AG04450 (cell line): ENCODE results near the gene ACOT2. TPM values are rescaled to one million over a fixed set of nuclear protein-coding genes. Genes with fewer than 3 reads are reported as not detected.
"Not testable (repeated sequence)": the region's sequence is repeated elsewhere in the genome, so short reads cannot be mapped to it uniquely, and the experiment has no call there.

Experiments
- CTCF ChIA-PET: fragments of 300-600, 350-600 bp; formaldehyde crosslinking; extraction: SDS; loops from one replicate; lab custom pipeline; 2022; ENCODE audit warnings: antibody characterized with exemption, inconsistent platforms; lab: Charles Lee
- POLR2A ChIA-PET: fragments of 350-600 bp; formaldehyde crosslinking; extraction: SDS; loops from one replicate; lab custom pipeline; 2021; ENCODE audit warnings: antibody characterized with exemption, inconsistent platforms; lab: Yijun Ruan, JAX
- DNase-seq: peaks from one replicate; pipeline ENCODE4 v3.0.0-alpha.2; 2011; ENCODE audit warnings: low read depth, low spot score
- H3K27ac ChIP-seq: one replicate; pipeline ENCODE4 v1.5.1; 2012; ENCODE audit warnings: low read depth, low read length, control low read depth
- H3K27me3 ChIP-seq: one replicate; pipeline ENCODE4 v1.6.0; 2012; ENCODE audit warnings: low read length; ENCODE audit not compliant: control insufficient read depth, insufficient read depth
- H3K4me3 ChIP-seq: 2 replicates; pipeline ENCODE4 v1.5.1; 2011; ENCODE audit warnings: mild to moderate bottlenecking, low read depth, low read length, control low read depth
- H3K9me3 ChIP-seq: 2 replicates; pipeline ENCODE4 v1.5.1; 2012; ENCODE audit warnings: low read length; ENCODE audit not compliant: control insufficient read depth, insufficient read depth
- polyA plus RNA-seq: library from polyadenylated mRNA; depleted of rRNA; stranded (reverse); fragments of >200 nt; gene quantifications from 2 replicates; pipeline ENCODE4 v1.2.3, GENCODE V29; 2011
- TF ChIP-seq, protein P1 (sequence below): IDR thresholded peaks from 2 replicates; pipeline ENCODE4 v1.5.1; 2011; ENCODE audit warnings: low read depth, low read length, control low read depth, inconsistent platforms

Gene ACOT2
- polyA plus RNA-seq, 1 experiment, result 30.5 TPM

- TF ChIP-seq, protein P1, sequence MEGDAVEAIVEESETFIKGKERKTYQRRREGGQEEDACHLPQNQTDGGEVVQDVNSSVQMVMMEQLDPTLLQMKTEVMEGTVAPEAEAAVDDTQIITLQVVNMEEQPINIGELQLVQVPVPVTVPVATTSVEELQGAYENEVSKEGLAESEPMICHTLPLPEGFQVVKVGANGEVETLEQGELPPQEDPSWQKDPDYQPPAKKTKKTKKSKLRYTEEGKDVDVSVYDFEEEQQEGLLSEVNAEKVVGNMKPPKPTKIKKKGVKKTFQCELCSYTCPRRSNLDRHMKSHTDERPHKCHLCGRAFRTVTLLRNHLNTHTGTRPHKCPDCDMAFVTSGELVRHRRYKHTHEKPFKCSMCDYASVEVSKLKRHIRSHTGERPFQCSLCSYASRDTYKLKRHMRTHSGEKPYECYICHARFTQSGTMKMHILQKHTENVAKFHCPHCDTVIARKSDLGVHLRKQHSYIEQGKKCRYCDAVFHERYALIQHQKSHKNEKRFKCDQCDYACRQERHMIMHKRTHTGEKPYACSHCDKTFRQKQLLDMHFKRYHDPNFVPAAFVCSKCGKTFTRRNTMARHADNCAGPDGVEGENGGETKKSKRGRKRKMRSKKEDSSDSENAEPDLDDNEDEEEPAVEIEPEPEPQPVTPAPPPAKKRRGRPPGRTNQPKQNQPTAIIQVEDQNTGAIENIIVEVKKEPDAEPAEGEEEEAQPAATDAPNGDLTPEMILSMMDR, result no peak
- POLR2A ChIA-PET, result no interaction called here
- Histone ChIP-seq H3K9me3 (peaks cover 6% of the 10 kb centered on the region; the same call in 1 of the 2 replicates), H3K27me3 (no peaks in the 10 kb centered on the region), H3K27ac (no peak overlapping the region), H3K4me3 (no peak overlapping the region)
- no peak for DNase-seq
- CTCF ChIA-PET, result no interaction called here
Measured at GRCh38 chr14:73588695-73589094, 19.7 kb downstream of the ACOT2 start.

DNA sequence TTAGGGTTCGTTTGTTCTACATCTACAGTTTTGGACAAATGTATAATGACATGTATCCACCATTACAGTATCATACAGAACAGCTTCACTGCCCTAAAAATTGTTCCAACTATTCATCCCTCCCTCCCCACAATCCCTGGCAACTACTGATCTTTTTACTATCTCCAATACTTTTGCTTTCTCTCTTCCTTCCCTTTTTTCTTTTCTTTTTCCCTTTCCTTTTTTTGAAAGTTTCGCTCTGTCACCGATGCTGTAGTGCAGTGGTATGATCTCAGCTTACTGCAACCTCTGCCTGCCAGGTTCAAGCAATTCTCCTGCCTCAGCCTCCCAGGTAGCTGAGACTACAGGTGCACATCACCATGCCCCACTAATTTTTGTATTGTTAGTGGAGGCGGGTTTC, 20.1 kb downstream of the ACOT2 start:
- POLR2A ChIA-PET, result no interaction called here

GRCh38 chr14:73590673-73591004, 21.6 kb downstream of the ACOT2 start:
- not testable (repeated sequence) for H3K9me3 ChIP-seq, H3K27ac ChIP-seq, H3K27me3 ChIP-seq, DNase-seq, H3K4me3 ChIP-seq
- CTCF ChIA-PET, result interaction anchor here (1.0 kb wide), 1 partner anchor 43 kb away, joined by 3 read pairs; no protein-coding TSS in a partner anchor
- POLR2A ChIA-PET, result interaction anchor here (0.6 to 1.2 kb wide), 2 partner anchors 10 to 22 kb away, joined by 3 to 4 read pairs; partner anchors contain the start of gene ACOT2

More for the DNA sequence above, 20.1 kb downstream of the ACOT2 start:
- no peak for DNase-seq
- Histone ChIP-seq H3K27ac (no peak overlapping the region), H3K9me3 (peaks cover 6% of the 10 kb centered on the region; the same call in 1 of the 2 replicates), H3K27me3 (no peaks in the 10 kb centered on the region), H3K4me3 (no peak overlapping the region)
- TF ChIP-seq, protein P1, result no peak
- CTCF ChIA-PET, result no interaction called here

GRCh38 chr14:73591690-73592449, 22.9 kb downstream of the ACOT2 start, which contains the start of gene ACOT4:
TSS of gene ACOT4 (plus strand) at chr14:73591873. CDS start at chr14:73591960, 87 bp downstream.
- CTCF ChIA-PET, result interaction anchor here (0.5 to 1.7 kb wide), 2 partner anchors 22 to 41 kb away, joined by 3 read pairs; no protein-coding TSS in a partner anchor
- H3K9me3 ChIP-seq, result peaks cover 6% of the 10 kb centered on the region; the same call in 1 of the 2 replicates
- no peak for DNase-seq
- H3K27ac ChIP-seq, result no peak within 1 kb of the TSS
- POLR2A ChIA-PET, result interaction anchor here (0.6 to 1.3 kb wide), 2 partner anchors 11 to 23 kb away, joined by 4 to 5 read pairs; partner anchors contain the start of gene ACOT2
- H3K27me3 ChIP-seq, result no peaks in the 10 kb centered on the region
- TF ChIP-seq, protein P1, result no peak
- H3K4me3 ChIP-seq, result peak within 1 kb of the TSS; percentile 56

DNA sequence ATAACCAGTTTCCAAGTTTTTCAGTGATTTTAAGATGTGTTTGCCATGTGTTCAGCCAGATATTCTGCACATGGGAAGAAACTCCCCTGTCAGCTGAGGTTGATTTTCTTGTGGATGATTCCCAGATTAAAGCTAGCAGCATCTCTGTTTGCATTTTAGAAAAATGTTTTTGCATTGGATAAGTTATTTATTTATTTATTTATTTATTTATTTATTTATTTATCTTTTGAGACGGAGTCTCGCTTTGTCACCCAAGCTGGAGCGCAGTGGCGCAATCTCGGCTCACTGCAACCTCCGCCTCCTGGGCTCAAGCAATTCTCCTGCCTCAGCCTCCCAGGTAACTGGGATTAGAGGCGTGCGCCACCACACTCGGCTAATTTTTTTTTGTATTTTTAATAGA, 25.5 kb downstream of the ACOT2 start:
- DNase-seq, result no peak
- Histone ChIP-seq H3K9me3 (peaks cover 6% of the 10 kb centered on the region; the same call in 1 of the 2 replicates), H3K4me3 (no peak overlapping the region), H3K27me3 (peaks cover 3% of the 10 kb centered on the region), H3K27ac (no peak overlapping the region)
- CTCF ChIA-PET, result no interaction called here
- TF ChIP-seq, protein P1, result no peak
- POLR2A ChIA-PET, result no interaction called here
